Caco-2 (cell line): ENCODE measurements around the gene PLLP. TPM values are rescaled to one million over a fixed set of nuclear protein-coding genes. Genes with fewer than 3 reads are reported as not detected.

ENCODE experiments used
- BruUV-seq: library from RNA; stranded (reverse); fragments of 400-500 nt; replicated peaks from 2 replicates; lab custom pipeline; 2021; lab: Mats Ljungman, UMichigan
- CTCF ChIA-PET: fragments of 300-600 bp; sonication (Branson Sonifier 250); formaldehyde crosslinking; loops from one replicate; lab custom pipeline; 2022; ENCODE audit warnings: antibody characterized with exemption; lab: Charles Lee
- POLR2A ChIA-PET: fragments of 300-600 bp; sonication (Branson Sonifier 250); formaldehyde crosslinking; loops from one replicate; lab custom pipeline; 2022; ENCODE audit warnings: antibody characterized with exemption; lab: Charles Lee
- DNase-seq, 2 experiments: peaks; one replicate each; pipeline versions ENCODE4 v3.0.0 to v3.0.0-alpha.2; 2020 to 2022
- H3K27me3 ChIP-seq: replicated peaks from 2 replicates; pipeline ENCODE4 v1.6.0; 2011; ENCODE audit warnings: low read length; ENCODE audit not compliant: control insufficient read depth, insufficient read depth
- H3K36me3 ChIP-seq: 2 replicates; pipeline ENCODE4 v1.5.1; 2011; ENCODE audit warnings: low read length; ENCODE audit not compliant: control insufficient read depth, insufficient read depth
- H3K4me1 ChIP-seq: fragments of 250-450 bp; sonication (Bioruptor Pico); 2 replicates; pipeline ENCODE4 v1.5.1; 2020; ENCODE audit warnings: mild to moderate bottlenecking
- H3K4me3 ChIP-seq: 2 replicates; pipeline ENCODE4 v1.5.1; 2011; ENCODE audit warnings: low read depth, mild to moderate bottlenecking, control low read depth, low read length
- H3K9me3 ChIP-seq: fragments of 250-450 bp; sonication (Bioruptor Pico); 2 replicates; pipeline ENCODE4 v1.5.1; 2020; ENCODE audit warnings: mild to moderate bottlenecking, moderate library complexity
- H3K27ac Mint-ChIP-seq: one replicate; pipeline ENCODE4 v1.8.0; 2022; ENCODE audit warnings: mixed read lengths; ENCODE audit not compliant: unreplicated experiment
- H3K27me3 Mint-ChIP-seq: one replicate; pipeline ENCODE4 v1.8.0; 2022; ENCODE audit warnings: mixed read lengths; ENCODE audit not compliant: insufficient read depth, unreplicated experiment
- H3K36me3 Mint-ChIP-seq: one replicate; pipeline ENCODE4 v1.8.0; 2022; ENCODE audit warnings: mild to moderate bottlenecking, mixed read lengths; ENCODE audit not compliant: insufficient read depth, unreplicated experiment
- H3K4me1 Mint-ChIP-seq: one replicate; pipeline ENCODE4 v1.8.0; 2022; ENCODE audit warnings: low read depth, mixed read lengths; ENCODE audit not compliant: unreplicated experiment
- H3K4me3 Mint-ChIP-seq: one replicate; pipeline ENCODE4 v1.8.0; 2022; ENCODE audit warnings: mild to moderate bottlenecking, moderate library complexity, mixed read lengths; ENCODE audit not compliant: unreplicated experiment
- H3K9me3 Mint-ChIP-seq: one replicate; pipeline ENCODE4 v1.8.0; 2022; ENCODE audit warnings: mixed read lengths; ENCODE audit not compliant: unreplicated experiment
- intact Hi-C: fragments of 100-400 bp; cut with micrococcal nuclease; formaldehyde crosslinking; loops from one replicate; pipeline ENCODE4 v1.10.0; 2022; ENCODE audit not compliant: unreplicated experiment
- total RNA-seq: library from RNA; stranded (reverse); gene quantifications from 2 replicates; pipeline ENCODE4 v1.2.3, GENCODE V29; 2022
- TF ChIP-seq, protein P1 (sequence below), 2 experiments: fragments of 200-600 bp in 1 of 2; IDR thresholded peaks; 1 replicate in 1 of 2; 2 replicates in 1 of 2; pipeline versions ENCODE4 v1.5.1 to v1.8.0; 2011 to 2022; ENCODE audit warnings: antibody characterized with exemption in 1 of 2, control low read depth in 1 of 2, inconsistent platforms in 1 of 2, low read depth in 1 of 2, low read length in 1 of 2, mild to moderate bottlenecking in 1 of 2, moderate library complexity in 1 of 2; ENCODE audit not compliant: insufficient read depth in 1 of 2, severe bottlenecking in 1 of 2, unreplicated experiment in 1 of 2

PLLP gene
- total RNA-seq, 1 experiment from 2014 or later = 53.0 TPM

DNA sequence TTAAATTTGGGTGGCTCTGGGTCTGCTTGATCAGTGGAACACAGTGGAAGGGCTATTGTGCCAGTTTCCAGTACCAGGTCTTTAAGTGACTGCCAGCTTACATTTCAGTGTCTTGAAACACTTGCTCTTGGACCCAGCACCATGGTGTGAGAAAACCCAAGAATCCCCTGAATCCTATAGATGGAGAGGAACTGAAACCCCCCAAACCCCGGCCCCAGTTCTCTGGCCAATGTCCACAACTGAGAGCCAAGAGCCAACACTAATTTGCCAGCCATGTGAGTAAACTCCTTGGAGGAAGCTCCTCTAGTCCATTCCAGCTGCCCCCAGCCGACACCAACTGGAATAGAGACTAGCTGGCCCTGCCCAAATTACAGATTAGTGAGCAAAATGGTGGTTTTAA, 41.8 kb downstream of the PLLP start:
- Histone ChIP-seq H3K36me3 (peaks cover 3% of the 10 kb centered on the region), H3K4me3 (no peak overlapping the region), H3K4me1 (no peaks in the 10 kb centered on the region), H3K9me3 (no peaks in the 10 kb centered on the region), H3K27me3 (no peaks in the 10 kb centered on the region)
- H3K4me3 Mint-ChIP-seq = no peak overlapping the region
- ChIA-PET POLR2A (no interaction called here), CTCF (no interaction called here)
- peaks cover 8% of the 10 kb centered on the region for H3K4me1 Mint-ChIP-seq
- H3K27me3 Mint-ChIP-seq = no peaks in the 10 kb centered on the region
- no peak overlapping the region for H3K27ac Mint-ChIP-seq
- H3K36me3 Mint-ChIP-seq = peaks cover 63% of the 10 kb centered on the region
- intact Hi-C loops = no loop called here
- BruUV-seq = no TSS peak
- H3K9me3 Mint-ChIP-seq = no peaks in the 10 kb centered on the region
- DNase-seq = peak in 1 of 2 experiments; percentile 17
- TF ChIP-seq, protein P1, sequence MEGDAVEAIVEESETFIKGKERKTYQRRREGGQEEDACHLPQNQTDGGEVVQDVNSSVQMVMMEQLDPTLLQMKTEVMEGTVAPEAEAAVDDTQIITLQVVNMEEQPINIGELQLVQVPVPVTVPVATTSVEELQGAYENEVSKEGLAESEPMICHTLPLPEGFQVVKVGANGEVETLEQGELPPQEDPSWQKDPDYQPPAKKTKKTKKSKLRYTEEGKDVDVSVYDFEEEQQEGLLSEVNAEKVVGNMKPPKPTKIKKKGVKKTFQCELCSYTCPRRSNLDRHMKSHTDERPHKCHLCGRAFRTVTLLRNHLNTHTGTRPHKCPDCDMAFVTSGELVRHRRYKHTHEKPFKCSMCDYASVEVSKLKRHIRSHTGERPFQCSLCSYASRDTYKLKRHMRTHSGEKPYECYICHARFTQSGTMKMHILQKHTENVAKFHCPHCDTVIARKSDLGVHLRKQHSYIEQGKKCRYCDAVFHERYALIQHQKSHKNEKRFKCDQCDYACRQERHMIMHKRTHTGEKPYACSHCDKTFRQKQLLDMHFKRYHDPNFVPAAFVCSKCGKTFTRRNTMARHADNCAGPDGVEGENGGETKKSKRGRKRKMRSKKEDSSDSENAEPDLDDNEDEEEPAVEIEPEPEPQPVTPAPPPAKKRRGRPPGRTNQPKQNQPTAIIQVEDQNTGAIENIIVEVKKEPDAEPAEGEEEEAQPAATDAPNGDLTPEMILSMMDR (IDR thresholded peaks at IDR 0.05; ENCODE audit: insufficient read depth in 1 of 2, low read depth in 1 of 2, low read length in 1 of 2, severe bottlenecking in 1 of 2, unreplicated experiment in 1 of 2) = no peak

DNA sequence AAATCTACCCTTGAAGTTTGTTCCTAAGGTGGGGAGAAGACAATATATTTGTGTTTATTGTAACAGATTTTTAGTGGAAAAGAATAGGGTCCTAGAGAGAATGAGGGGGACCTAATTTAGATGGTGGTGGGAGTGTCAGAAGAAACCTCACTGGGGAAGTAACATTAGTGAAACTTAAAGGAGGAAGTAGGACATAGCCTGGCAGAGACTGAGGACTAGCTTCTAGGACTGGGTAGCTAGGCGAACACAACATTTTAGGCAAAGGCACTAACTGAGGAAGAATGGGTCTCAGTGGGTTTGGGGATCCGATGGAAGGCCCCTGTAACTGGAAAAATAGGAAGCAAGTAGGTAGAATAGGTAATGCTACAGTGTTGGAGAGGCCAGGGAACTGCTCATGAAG, 43.6 kb downstream of the PLLP start:
- H3K9me3 Mint-ChIP-seq = no peaks in the 10 kb centered on the region
- H3K4me1 Mint-ChIP-seq = peaks cover 8% of the 10 kb centered on the region
- no peak overlapping the region for H3K4me3 Mint-ChIP-seq
- ChIA-PET POLR2A (no interaction called here), CTCF (interaction anchor here (0.6 kb wide), 1 partner anchor 175 kb away, joined by 3 read pairs; no protein-coding TSS in a partner anchor)
- peaks cover 4% of the 10 kb centered on the region for H3K36me3 ChIP-seq
- no peaks in the 10 kb centered on the region for H3K4me1 ChIP-seq
- DNase-seq = no peak
- no peak overlapping the region for H3K27ac Mint-ChIP-seq
- no peaks in the 10 kb centered on the region for H3K9me3 ChIP-seq
- intact Hi-C loops = no loop called here
- TF ChIP-seq, protein P1 (IDR thresholded peaks at IDR 0.05; ENCODE audit: insufficient read depth in 1 of 2, low read depth in 1 of 2, low read length in 1 of 2, severe bottlenecking in 1 of 2, unreplicated experiment in 1 of 2) = no peak
- H3K27me3 ChIP-seq = no peaks in the 10 kb centered on the region
- no peaks in the 10 kb centered on the region for H3K27me3 Mint-ChIP-seq
- no TSS peak for BruUV-seq
- H3K4me3 ChIP-seq = no peak overlapping the region
- H3K36me3 Mint-ChIP-seq = peaks cover 61% of the 10 kb centered on the region

DNA sequence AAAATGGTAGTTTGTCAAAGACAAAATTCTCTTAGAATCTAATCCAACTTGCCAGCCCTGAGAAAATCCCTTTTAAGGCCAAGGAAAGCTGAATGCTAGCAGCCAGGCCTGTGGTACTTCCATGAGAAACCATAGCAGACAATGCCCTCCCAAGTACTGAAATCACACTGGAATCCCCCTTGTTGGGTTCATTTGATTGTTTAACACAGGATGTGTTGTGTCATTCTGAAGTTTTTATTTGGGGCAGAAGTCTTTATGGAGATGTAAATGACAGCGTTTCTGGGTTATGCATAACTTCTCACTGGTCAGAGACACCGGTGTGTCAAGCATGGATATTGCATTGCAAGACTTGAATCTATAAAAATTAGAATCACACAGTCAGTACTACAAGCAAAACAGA, 45.4 kb downstream of the PLLP start:
- Histone ChIP-seq H3K27me3 (no peaks in the 10 kb centered on the region), H3K36me3 (peaks cover 4% of the 10 kb centered on the region), H3K9me3 (no peaks in the 10 kb centered on the region), H3K4me3 (no peak overlapping the region), H3K4me1 (no peaks in the 10 kb centered on the region)
- ChIA-PET CTCF (no interaction called here), POLR2A (interaction anchor here (0.7 kb wide), 1 partner anchor 300 kb away, joined by 3 read pairs; no protein-coding TSS in a partner anchor)
- no peaks in the 10 kb centered on the region for H3K9me3 Mint-ChIP-seq
- no peak for DNase-seq
- no peak overlapping the region for H3K27ac Mint-ChIP-seq
- no peaks in the 10 kb centered on the region for H3K27me3 Mint-ChIP-seq
- H3K4me1 Mint-ChIP-seq = peaks cover 8% of the 10 kb centered on the region
- no peak overlapping the region for H3K4me3 Mint-ChIP-seq
- intact Hi-C loops = no loop called here
- TSS peak; percentile 26 for BruUV-seq
- peaks cover 60% of the 10 kb centered on the region for H3K36me3 Mint-ChIP-seq
- TF ChIP-seq, protein P1 (IDR thresholded peaks at IDR 0.05; ENCODE audit: insufficient read depth in 1 of 2, low read depth in 1 of 2, low read length in 1 of 2, severe bottlenecking in 1 of 2, unreplicated experiment in 1 of 2) = no peak
